ENCODE results near the gene CRELD1.

CRELD1 gene

DNA sequence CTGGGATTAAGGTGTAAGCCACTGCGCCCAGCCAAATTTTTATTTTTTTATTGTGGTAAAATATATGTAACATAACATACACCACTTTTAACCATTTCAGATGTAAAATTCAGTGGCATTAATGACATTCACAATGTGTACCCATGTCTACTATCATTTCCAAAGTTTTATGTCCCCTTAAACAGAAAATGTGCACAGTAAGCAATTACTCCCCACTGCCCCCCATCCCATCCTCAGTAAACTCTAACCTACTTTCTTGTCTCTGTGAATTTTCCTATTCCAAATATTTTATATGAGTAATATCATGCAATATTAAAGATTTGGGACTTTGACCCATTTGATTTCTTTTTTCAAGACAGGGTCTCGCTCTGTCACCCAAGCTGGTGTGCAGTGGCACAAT, 33.2 kb downstream of the CRELD1 start:
- no peak for DNase-seq

DNA sequence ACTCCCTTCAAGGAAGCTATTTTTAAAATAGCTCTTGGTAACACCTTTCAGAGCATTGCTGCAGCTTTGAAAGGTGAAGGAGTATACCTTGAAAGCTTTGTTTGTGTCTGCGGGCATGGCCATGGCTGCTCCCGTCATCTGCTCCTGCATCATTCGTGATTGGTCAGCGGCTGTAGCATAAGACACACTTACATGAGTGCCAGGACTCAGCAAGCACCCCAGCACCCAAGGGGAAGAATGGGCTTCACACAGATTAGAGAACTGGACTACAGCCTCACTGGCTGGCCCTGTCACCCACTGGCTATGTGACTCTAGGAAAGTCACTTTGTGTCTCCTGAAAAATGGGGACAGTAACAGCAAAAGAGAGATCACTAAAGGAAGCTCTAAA, 36.0 kb downstream of the CRELD1 start:
- no peak for DNase-seq

DNA sequence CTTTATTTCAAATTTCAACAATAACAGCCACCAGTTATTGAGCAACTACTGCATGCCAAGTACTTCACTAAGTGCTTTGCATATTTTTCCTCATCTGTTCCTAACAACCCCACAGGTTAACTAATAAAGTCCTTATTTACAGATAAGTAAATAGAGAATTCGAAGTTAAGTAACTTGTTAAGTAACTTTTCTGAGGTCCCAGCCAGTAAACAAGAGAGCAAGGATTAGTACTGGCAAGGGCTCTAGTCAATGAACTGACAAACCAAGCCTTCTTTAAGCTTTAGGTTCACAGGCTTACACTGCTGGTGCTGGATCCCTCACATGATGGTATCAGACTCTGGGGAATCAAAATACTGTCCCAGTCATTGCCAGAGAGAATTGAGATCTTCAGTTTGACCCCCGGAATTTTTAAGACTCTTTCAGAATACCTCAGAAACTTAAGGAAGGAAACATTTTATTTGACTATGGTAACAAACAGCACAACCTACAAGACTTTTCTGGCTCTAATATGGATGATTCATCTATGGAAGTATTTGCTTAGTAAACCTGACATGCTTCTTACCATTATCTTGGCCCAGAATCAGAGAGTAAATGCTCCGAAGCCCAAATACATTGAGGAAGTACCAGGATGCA, 36.5 kb downstream of the CRELD1 start:
- DNase-seq: no peak

DNA sequence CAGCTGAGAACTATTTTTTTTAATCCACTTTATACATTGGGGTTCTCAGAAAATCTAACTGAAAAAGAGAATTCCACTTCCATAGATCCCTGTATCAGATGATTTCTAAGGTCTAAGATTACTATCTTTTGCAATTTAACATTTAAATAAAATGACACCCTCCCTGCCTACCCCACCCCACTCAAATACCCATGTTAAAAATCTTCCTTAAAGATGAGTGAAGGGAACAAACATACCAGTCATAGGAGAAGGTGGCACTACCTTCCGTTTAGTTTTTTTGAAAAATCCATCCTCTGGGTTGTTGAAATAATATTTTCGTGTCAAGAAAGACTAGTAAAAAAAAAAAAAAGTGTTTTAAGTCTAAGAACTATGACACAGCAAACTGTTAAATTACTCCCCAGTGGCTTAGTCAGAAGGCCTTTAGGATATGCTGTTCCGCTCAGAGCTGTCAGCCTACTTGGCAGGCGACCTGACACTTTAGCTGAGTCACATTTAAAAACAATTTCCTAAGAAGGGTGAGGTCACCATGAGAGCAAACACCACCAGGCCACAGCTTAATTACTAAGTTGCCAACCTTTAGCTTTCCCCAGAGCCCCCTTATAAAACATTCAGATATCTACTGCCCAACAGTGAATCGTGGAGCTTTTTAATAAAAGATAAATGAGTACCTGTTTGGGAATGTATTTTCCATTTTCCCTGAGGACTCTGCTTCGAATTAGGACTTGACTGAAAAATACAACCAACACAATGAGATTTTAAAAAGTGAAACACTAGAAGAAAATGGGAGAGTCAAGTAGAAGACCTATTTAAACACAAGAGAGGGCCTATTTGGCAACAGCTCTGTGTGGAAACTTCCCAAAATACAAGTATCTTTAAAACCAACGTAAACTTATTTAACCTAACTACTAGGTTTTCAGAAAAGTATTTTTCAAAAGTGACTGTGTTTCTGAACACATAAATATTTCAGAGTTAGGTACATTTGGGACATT, 43.4 kb downstream of the CRELD1 start:
- peak; percentile 89 for DNase-seq

DNA sequence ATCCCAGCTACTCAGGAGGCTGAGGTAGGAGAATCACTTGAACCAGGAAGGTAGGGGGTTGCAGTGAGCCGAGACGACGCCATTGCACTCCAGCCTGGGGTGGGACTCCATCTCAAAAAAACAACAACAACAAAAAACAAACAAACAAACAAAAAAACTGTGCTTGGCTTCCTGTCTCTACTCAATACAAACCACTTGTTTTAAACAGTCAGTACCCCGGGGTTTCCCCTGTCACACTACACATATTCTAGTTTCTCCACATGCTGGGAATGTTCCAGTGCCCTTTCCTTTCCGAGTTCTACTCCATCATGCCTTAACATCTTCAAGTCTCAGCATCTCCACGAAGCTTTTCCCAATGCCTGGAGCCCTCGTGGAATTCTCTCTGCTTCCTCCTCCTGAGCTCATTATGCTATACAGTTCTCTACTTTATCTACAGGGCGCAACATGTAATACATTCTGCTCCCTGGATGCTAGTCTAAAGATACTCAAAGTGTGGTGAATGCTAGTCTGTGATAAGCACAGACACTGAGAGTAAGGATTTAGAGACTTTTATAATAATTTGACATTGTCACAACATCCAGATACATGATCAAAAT, 45.2 kb downstream of the CRELD1 start:
- DNase-seq: no peak

DNA sequence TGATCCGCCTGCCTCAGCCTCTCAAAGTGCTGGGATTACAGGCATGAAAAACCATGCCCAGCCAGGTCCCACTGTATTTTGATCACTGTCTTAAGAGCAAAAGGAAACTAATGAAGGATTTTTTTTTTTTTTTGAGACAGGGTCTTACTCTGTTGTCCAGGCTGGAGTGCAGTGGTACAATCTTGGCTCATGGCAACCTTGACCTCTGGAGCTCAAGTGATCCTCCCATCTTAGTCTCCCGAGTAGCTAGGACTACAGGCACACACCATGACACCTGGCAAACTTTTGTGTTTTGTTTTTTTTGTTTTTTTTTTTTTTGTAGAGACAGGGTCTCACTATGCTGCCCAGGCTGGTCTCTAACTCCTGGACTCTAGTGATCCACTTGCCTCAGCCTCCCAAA, 46.6 kb downstream of the CRELD1 start:
- DNase-seq: no peak

DNA sequence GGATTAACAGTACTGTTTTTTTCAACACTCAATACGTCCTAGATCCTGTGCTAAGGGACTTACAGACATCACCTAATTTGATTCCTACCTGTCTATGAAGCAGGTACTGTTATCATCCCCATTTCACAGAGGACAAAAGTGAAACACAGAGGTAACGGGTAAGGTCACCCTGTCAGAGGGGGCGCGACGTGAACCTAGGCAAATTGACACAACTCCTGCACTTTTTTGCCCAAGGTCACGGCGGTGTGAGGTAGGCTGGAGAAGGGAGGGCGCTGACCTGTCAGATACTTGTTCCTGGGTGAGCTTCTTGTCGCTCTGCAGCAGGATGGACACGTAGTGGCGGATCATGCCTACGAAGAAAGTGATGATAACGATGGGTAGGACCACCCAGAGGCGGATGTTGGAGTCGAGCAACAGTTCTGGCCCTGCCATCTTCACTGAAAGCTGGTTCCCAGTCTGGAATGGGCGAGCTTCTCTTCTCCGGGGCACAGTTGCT, 52.6 kb downstream of the CRELD1 start:
- DNase-seq: no peak

DNA sequence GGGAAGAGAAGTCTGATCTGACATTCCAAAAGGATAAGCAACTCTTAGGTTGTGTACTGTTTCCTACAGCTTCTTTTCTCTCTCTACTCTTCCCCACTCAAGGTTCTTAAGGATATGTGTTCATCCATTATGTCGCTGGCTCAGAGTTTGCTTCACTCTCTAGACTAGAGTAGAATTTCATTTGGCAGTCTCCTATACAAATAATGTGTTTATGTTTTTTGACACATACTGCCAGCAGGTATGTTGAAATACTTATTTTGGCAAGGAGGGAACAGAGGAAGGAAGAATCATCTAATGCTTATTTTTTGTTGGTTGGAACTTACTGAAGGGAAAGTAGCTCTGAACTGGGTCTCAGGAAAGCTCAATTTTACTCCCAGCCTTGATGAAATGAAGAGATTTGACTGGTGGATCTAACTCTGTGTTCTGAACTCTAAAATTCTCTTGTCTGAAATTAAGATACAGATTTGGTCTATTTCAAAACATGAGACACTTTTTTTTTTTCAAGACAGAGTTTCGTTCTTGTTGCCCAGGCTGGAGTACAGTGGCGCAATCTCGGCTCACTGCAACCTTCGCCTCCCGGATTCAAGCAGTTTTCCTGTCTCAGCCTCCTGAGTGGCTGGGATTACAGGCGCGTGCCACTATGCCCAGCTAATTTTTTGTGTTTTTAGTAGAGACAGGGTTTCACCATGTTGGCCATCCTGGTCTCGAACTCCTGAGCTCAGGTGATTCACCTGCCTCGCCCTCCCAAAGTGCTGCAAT, 60.6 kb downstream of the CRELD1 start:
- no peak for DNase-seq
